Mesothelial cell of epicardium (in vitro differentiated cells): ENCODE data around the gene CDC42EP3. TPM values are rescaled to one million over a fixed set of nuclear protein-coding genes. Genes with fewer than 3 reads are reported as not detected.

Experiments
- DNase-seq, 2 experiments: peaks; one replicate each; pipeline ENCODE4 v3.0.0; 2021; ENCODE audit warnings: low spot score in 2 of 2; ENCODE audit not compliant: unreplicated experiment in 2 of 2
- H3K27ac Mint-ChIP-seq: 2 replicates; pipeline ENCODE4 v1.8.0; 2021; ENCODE audit warnings: mixed read lengths
- H3K27me3 Mint-ChIP-seq: 2 replicates; pipeline ENCODE4 v1.8.0; 2021; ENCODE audit warnings: low read depth, mixed read lengths
- H3K36me3 Mint-ChIP-seq: 2 replicates; pipeline ENCODE4 v1.8.0; 2021; ENCODE audit warnings: mixed read lengths
- H3K4me1 Mint-ChIP-seq: 2 replicates; pipeline ENCODE4 v1.8.0; 2021; ENCODE audit warnings: mixed read lengths
- H3K4me3 Mint-ChIP-seq: 2 replicates; pipeline ENCODE4 v1.8.0; 2021; ENCODE audit warnings: mild to moderate bottlenecking, moderate library complexity, mixed read lengths
- H3K9me3 Mint-ChIP-seq: 2 replicates; pipeline ENCODE4 v1.8.0; 2021; ENCODE audit warnings: mixed read lengths
- total RNA-seq: library from RNA; stranded (reverse); gene quantifications from 3 replicates; pipeline ENCODE4 v1.2.1, GENCODE V29; 2021
- TF ChIP-seq, protein P1 (sequence below): fragments of 200-600 bp; sonication (generic); IDR thresholded peaks from one replicate; pipeline ENCODE4 v1.5.0; 2021; ENCODE audit warnings: antibody characterized with exemption; ENCODE audit not compliant: unreplicated experiment

CDC42EP3 gene
- total RNA-seq, 1 donor from 2014 or later: 48.7 TPM

DNA sequence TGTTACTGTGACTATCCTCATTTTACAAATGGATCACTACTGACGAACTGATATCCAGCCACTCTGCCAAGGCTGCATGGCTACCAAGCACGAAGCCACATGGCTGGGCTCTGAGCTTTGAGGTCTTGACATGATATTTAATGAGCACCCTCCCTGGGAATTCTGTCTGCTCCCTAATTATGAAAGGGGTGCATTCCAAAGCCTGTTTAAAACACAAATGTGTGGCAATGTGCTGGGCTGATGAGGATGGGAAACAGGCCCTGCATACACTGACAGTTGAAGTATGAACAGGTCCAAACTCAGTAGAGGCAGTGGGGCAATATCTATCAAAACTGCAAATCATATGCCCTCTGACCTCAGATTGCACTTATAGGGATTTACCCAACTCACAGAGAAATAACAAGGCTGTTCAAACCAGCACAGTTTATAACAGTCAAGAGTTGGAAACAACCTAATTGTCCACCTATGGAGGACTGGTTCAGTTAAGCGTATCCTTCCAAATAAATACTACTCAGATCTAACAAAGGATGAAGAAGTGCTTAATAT, 20.8 kb downstream of the CDC42EP3 start:
- TF ChIP-seq, protein P1, sequence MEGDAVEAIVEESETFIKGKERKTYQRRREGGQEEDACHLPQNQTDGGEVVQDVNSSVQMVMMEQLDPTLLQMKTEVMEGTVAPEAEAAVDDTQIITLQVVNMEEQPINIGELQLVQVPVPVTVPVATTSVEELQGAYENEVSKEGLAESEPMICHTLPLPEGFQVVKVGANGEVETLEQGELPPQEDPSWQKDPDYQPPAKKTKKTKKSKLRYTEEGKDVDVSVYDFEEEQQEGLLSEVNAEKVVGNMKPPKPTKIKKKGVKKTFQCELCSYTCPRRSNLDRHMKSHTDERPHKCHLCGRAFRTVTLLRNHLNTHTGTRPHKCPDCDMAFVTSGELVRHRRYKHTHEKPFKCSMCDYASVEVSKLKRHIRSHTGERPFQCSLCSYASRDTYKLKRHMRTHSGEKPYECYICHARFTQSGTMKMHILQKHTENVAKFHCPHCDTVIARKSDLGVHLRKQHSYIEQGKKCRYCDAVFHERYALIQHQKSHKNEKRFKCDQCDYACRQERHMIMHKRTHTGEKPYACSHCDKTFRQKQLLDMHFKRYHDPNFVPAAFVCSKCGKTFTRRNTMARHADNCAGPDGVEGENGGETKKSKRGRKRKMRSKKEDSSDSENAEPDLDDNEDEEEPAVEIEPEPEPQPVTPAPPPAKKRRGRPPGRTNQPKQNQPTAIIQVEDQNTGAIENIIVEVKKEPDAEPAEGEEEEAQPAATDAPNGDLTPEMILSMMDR: no peak
- no peak overlapping the region for H3K4me3 Mint-ChIP-seq
- H3K27ac Mint-ChIP-seq: no peak overlapping the region
- peaks cover 39% of the 10 kb centered on the region for H3K36me3 Mint-ChIP-seq
- no peaks in the 10 kb centered on the region for H3K27me3 Mint-ChIP-seq
- DNase-seq: no peak
- H3K4me1 Mint-ChIP-seq: peaks cover 34% of the 10 kb centered on the region
- peaks cover 12% of the 10 kb centered on the region for H3K9me3 Mint-ChIP-seq

DNA sequence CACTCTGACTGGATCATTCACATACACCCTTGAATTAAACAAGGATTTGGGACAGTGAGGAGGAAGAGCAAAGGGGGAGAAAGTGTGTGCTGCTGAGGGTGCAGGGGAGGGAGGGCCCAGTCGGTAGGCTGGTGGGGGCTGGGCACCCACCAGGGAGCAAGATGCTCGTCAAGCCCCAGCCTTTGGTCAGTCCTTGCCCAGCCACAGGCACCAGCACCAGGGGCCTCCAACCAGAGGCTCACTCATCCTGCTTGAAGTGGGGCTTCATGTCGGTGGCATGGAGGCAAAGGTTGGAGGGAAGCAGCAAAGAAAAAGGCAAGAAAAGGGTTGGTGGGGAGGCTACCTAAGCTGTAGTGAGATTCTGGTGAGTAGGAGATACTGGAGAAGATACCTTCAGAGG, 21.9 kb downstream of the CDC42EP3 start:
- H3K27ac Mint-ChIP-seq: no peak overlapping the region
- H3K36me3 Mint-ChIP-seq: peaks cover 47% of the 10 kb centered on the region

DNA sequence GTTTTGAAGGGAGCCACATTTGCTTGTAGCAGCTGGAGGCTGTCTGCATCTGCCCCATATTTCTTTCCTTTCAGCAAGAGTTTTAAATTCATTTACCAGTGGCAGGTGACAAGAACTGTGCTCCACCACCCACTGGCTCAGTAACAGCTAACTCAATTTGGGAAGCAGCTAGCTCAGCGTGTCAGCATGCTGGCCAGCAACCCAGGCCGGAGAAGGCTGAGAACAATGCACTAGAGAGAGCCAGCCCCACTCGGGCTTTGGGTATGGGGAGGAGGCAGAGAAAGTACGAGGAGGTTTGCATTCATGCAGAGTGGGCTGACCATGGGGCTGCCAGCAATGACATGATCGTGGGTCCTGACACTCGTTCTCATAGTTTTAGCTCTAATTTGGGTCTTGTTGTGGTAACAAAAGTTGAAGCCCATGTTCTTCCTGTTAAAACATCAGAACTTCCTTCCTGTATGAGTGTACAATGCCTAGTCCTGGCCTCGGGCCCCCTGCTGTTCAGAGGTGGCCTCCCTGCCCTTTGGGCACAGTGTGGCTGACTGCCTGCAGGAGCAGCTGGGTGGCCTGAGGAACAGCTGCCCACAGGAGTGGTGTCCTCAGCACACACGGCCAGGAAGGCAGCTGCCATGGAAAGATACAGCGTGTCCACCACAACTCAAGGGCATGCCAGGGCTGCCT, 23.0 kb downstream of the CDC42EP3 start:
- Mint-ChIP-seq H3K36me3 (peaks cover 55% of the 10 kb centered on the region), H3K9me3 (peaks cover 12% of the 10 kb centered on the region), H3K27me3 (no peaks in the 10 kb centered on the region), H3K27ac (no peak overlapping the region), H3K4me1 (peaks cover 17% of the 10 kb centered on the region), H3K4me3 (no peak overlapping the region)
- DNase-seq: no peak
- TF ChIP-seq, protein P1: no peak

More for the DNA sequence above, 21.9 kb downstream of the CDC42EP3 start:
- H3K4me1 Mint-ChIP-seq: peaks cover 23% of the 10 kb centered on the region
- H3K4me3 Mint-ChIP-seq: no peak overlapping the region
- TF ChIP-seq, protein P1: no peak
- no peaks in the 10 kb centered on the region for H3K27me3 Mint-ChIP-seq
- no peak for DNase-seq
- H3K9me3 Mint-ChIP-seq: peaks cover 12% of the 10 kb centered on the region

DNA sequence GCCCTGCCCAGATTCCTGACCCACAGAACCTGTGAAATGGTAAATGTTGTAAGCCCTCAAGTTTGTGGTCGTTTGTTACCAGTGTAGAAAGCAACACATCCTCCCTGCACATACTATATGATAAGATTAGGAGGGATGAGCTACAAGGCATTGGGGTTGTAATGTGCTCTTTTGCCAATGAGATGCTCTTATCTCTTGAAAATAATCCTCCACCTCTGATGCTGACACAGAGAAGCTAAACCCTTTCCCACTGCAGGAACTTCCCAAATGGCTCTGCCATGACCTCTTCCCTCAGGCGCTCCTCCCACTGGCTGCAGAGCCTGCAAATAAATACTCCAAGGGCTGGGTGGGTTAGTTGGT, 23.5 kb downstream of the CDC42EP3 start:
- no peak overlapping the region for H3K27ac Mint-ChIP-seq
- no peak for DNase-seq
- no peak overlapping the region for H3K4me3 Mint-ChIP-seq
- peaks cover 59% of the 10 kb centered on the region for H3K36me3 Mint-ChIP-seq
- no peaks in the 10 kb centered on the region for H3K27me3 Mint-ChIP-seq
- TF ChIP-seq, protein P1: no peak
- peaks cover 18% of the 10 kb centered on the region for H3K4me1 Mint-ChIP-seq
- peaks cover 12% of the 10 kb centered on the region for H3K9me3 Mint-ChIP-seq

DNA sequence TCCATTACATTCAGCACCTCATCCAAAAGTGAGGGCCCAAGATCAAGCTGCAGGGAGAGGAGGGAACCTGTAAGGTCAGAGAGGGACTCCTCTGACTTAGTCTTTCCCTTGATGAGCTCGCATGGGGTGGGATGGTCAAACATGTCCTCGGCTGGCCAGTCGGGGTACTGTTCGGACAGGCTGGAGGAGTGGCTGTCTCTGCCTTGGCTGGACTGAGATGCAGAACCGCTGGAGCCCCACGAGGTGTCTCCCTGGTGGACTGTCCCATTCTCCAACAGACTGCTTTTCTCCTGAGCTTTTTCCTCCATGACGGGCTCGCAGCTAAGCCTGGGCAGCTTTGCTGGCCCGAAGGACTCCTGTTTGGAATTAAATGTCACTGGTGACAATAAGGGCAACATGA, 25.6 kb downstream of the CDC42EP3 start:
- H3K27me3 Mint-ChIP-seq: no peaks in the 10 kb centered on the region
- peaks cover 58% of the 10 kb centered on the region for H3K36me3 Mint-ChIP-seq
- H3K4me1 Mint-ChIP-seq: peaks cover 26% of the 10 kb centered on the region
- DNase-seq: no peak
- H3K27ac Mint-ChIP-seq: no peak overlapping the region
- TF ChIP-seq, protein P1: no peak
- H3K4me3 Mint-ChIP-seq: no peak overlapping the region
- peaks cover 12% of the 10 kb centered on the region for H3K9me3 Mint-ChIP-seq
